GM12878 (cell line): ENCODE measurements around the gene HLA-B. TPM values are rescaled to one million over a fixed set of nuclear protein-coding genes. Genes with fewer than 3 reads are reported as not detected.
"Not testable (repeated sequence)": the region's sequence is repeated elsewhere in the genome, so short reads cannot be mapped to it uniquely, and the experiment has no call there.

Experiments used
- ATAC-seq: fragments of 200-7000 bp; cut with Tn5 transposase; 3 replicates; pipeline ENCODE4 v1.9.1; 2020; ENCODE audit warnings: mild to moderate bottlenecking, moderate library complexity
- BruUV-seq: library from RNA; stranded (reverse); fragments of 400-500 nt; replicated peaks from 2 replicates; lab custom pipeline; 2021; lab: Mats Ljungman, UMichigan
- CTCF ChIA-PET: fragments of 300-600 bp; sonication (Branson Sonifier 250); formaldehyde crosslinking; extraction: SDS; loops from one replicate; lab custom pipeline; 2021; ENCODE audit warnings: inconsistent platforms; lab: Yijun Ruan, JAX
- POLR2A ChIA-PET: fragments of 350-600 bp; formaldehyde crosslinking; extraction: SDS; loops from one replicate; lab custom pipeline; 2021; ENCODE audit warnings: inconsistent platforms; lab: Charles Lee
- RAD21 ChIA-PET: fragments of 300-600 bp; sonication (Branson Sonifier 250); formaldehyde crosslinking; loops from one replicate; lab custom pipeline; 2023; ENCODE audit warnings: antibody characterized with exemption; ENCODE audit not compliant: unreplicated experiment; lab: Charles Lee
- SMC1A ChIA-PET: fragments of 300-600 bp; sonication (Branson Sonifier 250); formaldehyde crosslinking; loops from one replicate; lab custom pipeline; 2023; ENCODE audit not compliant: unreplicated experiment, uncharacterized antibody; lab: Charles Lee
- DNase-seq: peaks from one replicate; pipeline ENCODE4 v3.0.0-alpha.2; 2011; ENCODE audit warnings: low read depth, low spot score
- FAIRE-seq: peaks from 3 replicates; lab custom pipeline; 2011; peaks lifted over from hg19 to GRCh38; lab: Jason Lieb, UNC
- H2AFZ ChIP-seq: 2 replicates; pipeline ENCODE4 v1.6.0; 2011; ENCODE audit warnings: low read depth, low read length, control low read depth; ENCODE audit not compliant: control insufficient read depth
- H3K27ac ChIP-seq: 2 replicates; pipeline ENCODE4 v1.5.1; 2011; ENCODE audit warnings: control low read depth; ENCODE audit not compliant: control insufficient read depth, insufficient read depth
- H3K27me3 ChIP-seq, 2 experiments: replicated peaks in 1 of 2; 2 replicates each; pipeline versions ENCODE4 v1.6.0 to v1.6.1; 2011; ENCODE audit warnings: low read length in 1 of 2; ENCODE audit not compliant: control insufficient read depth in 2 of 2, insufficient read depth in 2 of 2
- H3K36me3 ChIP-seq, 2 experiments: 2 replicates each; pipeline ENCODE4 v1.5.1; 2011; ENCODE audit warnings: low read length in 1 of 2; ENCODE audit not compliant: control insufficient read depth in 2 of 2, insufficient read depth in 2 of 2
- H3K4me1 ChIP-seq: 2 replicates; pipeline ENCODE4 v1.6.1; 2011; ENCODE audit warnings: mild to moderate bottlenecking, low read length, moderate library complexity, mixed read lengths; ENCODE audit not compliant: control insufficient read depth, insufficient read depth
- H3K4me2 ChIP-seq: 2 replicates; pipeline ENCODE4 v1.6.0; 2011; ENCODE audit warnings: control low read depth; ENCODE audit not compliant: control insufficient read depth, insufficient read depth
- H3K4me3 ChIP-seq: fragments of 200-600 bp; sonication (generic); 2 replicates; pipeline ENCODE4 v1.5.1; 2016
- H3K79me2 ChIP-seq: 2 replicates; pipeline ENCODE4 v1.6.0; 2011; ENCODE audit warnings: low read length; ENCODE audit not compliant: control insufficient read depth, insufficient read depth
- H3K9ac ChIP-seq: 2 replicates; pipeline ENCODE4 v1.8.0; 2011; ENCODE audit warnings: low read length, control low read depth, mixed read lengths; ENCODE audit not compliant: control insufficient read depth, insufficient read depth
- H3K9me3 ChIP-seq: replicated peaks from 3 replicates; pipeline ENCODE4 v1.5.1; 2011; ENCODE audit warnings: mild to moderate bottlenecking, low read length; ENCODE audit not compliant: control insufficient read depth, insufficient read depth
- H4K20me1 ChIP-seq: 2 replicates; pipeline ENCODE4 v1.6.0; 2011; ENCODE audit not compliant: control insufficient read depth, insufficient read depth
- BMI1 ChIP-seq: fragments of 450-650 bp; IDR thresholded peaks from 2 replicates; pipeline ENCODE4 v1.6.1; 2016; ENCODE audit warnings: mild to moderate bottlenecking, moderate library complexity, borderline replicate concordance
- FOXM1 ChIP-seq: IDR thresholded peaks from 2 replicates; pipeline ENCODE4 v1.6.1; 2012; ENCODE audit warnings: low read depth, mild to moderate bottlenecking, inconsistent platforms, low read length, moderate library complexity
- WGBS: methylation state at CpG from one replicate; pipeline ENCODE4 v1.1.6; 2016; ENCODE audit warnings: low lambda C conversion rate; ENCODE audit not compliant: insufficient replicate concordance, insufficient coverage; ENCODE audit errors: missing lambda C conversion rate; 5-methylcytosine and 5-hydroxymethylcytosine counted together
- in situ Hi-C: fragments of 300-500 bp; cut with MboI; formaldehyde crosslinking; loops from 9 replicates; pipeline ENCODE4 v1.14.3; 2018; ENCODE audit warnings: mixed read lengths
- intact Hi-C: fragments of 100-400 bp; cut with micrococcal nuclease; formaldehyde crosslinking; loops from one replicate; pipeline ENCODE4 v1.14.2; 2022; ENCODE audit not compliant: unreplicated experiment
- polyA plus RNA-seq, 11 experiments: library from polyadenylated mRNA; depleted of rRNA in 4 of 11; unstranded in 6 of 11; stranded (reverse) in 5 of 11; fragments of >200 nt; fragmentation: Nextera tagmentation in 4 of 11; fragmentation: Illumina TruSeq in 1 of 11; extraction: Ambion mirVana in 4 of 11; extraction: Trizol in 1 of 11; gene quantifications; 1 replicate in 1 of 11; 2 replicates in 10 of 11; pipeline versions ENCODE4 v1.2.1 to v1.2.3, GENCODE V29; 2011 to 2016; ENCODE audit warnings: inconsistent platforms in 2 of 11, missing spikeins in 2 of 11, low read depth in 1 of 11
- total RNA-seq, 4 experiments: library from RNA; depleted of rRNA in 3 of 4; stranded (reverse); fragments of >200 nt in 3 of 4; fragmentation: Illumina TruSeq in 1 of 4; extraction: Trizol in 1 of 4; gene quantifications; 2 replicates each; pipeline versions ENCODE4 v1.2.1 to v1.2.3, GENCODE V29; 2013 to 2021

Gene HLA-B
- total and polyA plus RNA-seq, 10 of the 15 experiments (the other 5 are each of a cell fraction or from before 2014, with no cell fraction given): 820 to 5,128 (median 3,370) TPM

- WGBS: 42% methylated on average over 3 of the region's 13 CpGs
- H3K4me1 ChIP-seq, in situ Hi-C loops, H3K9me3 ChIP-seq, DNase-seq, H3K27me3 ChIP-seq, H3K4me2 ChIP-seq, H3K9ac ChIP-seq, H3K36me3 ChIP-seq, H3K4me3 ChIP-seq, H3K27ac ChIP-seq, SMC1A ChIA-PET, RAD21 ChIA-PET, H3K79me2 ChIP-seq, H4K20me1 ChIP-seq, POLR2A ChIA-PET, H2AFZ ChIP-seq, BruUV-seq: not testable (repeated sequence)
- FAIRE-seq (peak; percentile 99), ATAC-seq (peak; percentile 55; the same call in 2 of the 3 replicates)
- intact Hi-C loops: loop anchor here (2.0 kb wide), 1 partner anchor 96 kb away; no protein-coding TSS in a partner anchor
- CTCF ChIA-PET: interaction anchor here (1.2 kb wide), 1 partner anchor 103 kb away, joined by 3 read pairs; no protein-coding TSS in a partner anchor
Observed at GRCh38 chr6:31388916-31389801, 32.2 kb upstream of the HLA-B start.

GRCh38 chr6:31386977-31387376 lies 30.0 kb upstream of the HLA-B start:
- no peaks in the 10 kb centered on the region for H3K36me3 ChIP-seq
- no peak overlapping the region for H3K4me2 ChIP-seq
- FAIRE-seq (no peak), ATAC-seq (no peak), DNase-seq (no peak)
- TF ChIP-seq FOXM1 (no peak), BMI1 (peak; percentile 55; the same call in 1 of the 2 replicates)
- H3K79me2 ChIP-seq: no peaks in the 10 kb centered on the region
- no peak overlapping the region for H2AFZ ChIP-seq
- in situ Hi-C loops (no loop called here), intact Hi-C loops (no loop called here)
- no peaks in the 10 kb centered on the region for H3K27me3 ChIP-seq
- BruUV-seq: no TSS peak
- no peaks in the 10 kb centered on the region for H4K20me1 ChIP-seq
- H3K27ac ChIP-seq: no peak overlapping the region
- 40% methylated on average over 1 of the region's 1 CpG for WGBS
- H3K9ac ChIP-seq: no peak overlapping the region
- H3K4me3 ChIP-seq: no peak overlapping the region
- ChIA-PET POLR2A (interaction anchor here (1.1 kb wide), 1 partner anchor 154 kb away, joined by 4 read pairs; no protein-coding TSS in a partner anchor), CTCF (interaction anchor here (1.0 to 1.5 kb wide), 3 partner anchors 24 to 258 kb away, joined by 3 read pairs; no protein-coding TSS in a partner anchor), SMC1A (no interaction called here), RAD21 (interaction anchor here (1.0 kb wide), 1 partner anchor 192 kb away, joined by 3 read pairs; no protein-coding TSS in a partner anchor)
- no peaks in the 10 kb centered on the region for H3K4me1 ChIP-seq
- no peaks in the 10 kb centered on the region for H3K9me3 ChIP-seq
